Tibial nerve (tissue), 4 donors: Measurements from ENCODE around the gene SPRYD7. TPM values are rescaled to one million over a fixed set of nuclear protein-coding genes. Genes with fewer than 3 reads are reported as not detected.

Source experiments
- DNase-seq, 2 donors: peaks; one replicate each; pipeline ENCODE4 v3.0.0-alpha.2; 2019; ENCODE audit warnings: low spot score in 2 of 2
- H3K27ac ChIP-seq, 4 donors: fragments of 200-600 bp; sonication (generic) in 3 of 4; one replicate each; pipeline ENCODE4 v1.5.1; 2017 to 2019; ENCODE audit warnings: mild to moderate bottlenecking in 1 of 4
- H3K27me3 ChIP-seq, 2 donors: fragments of 200-600 bp; sonication (generic) in 1 of 2; one replicate each; pipeline versions ENCODE4 v1.5.1 to v1.6.0; 2017 to 2019
- H3K36me3 ChIP-seq, 3 donors: fragments of 200-600 bp; sonication (generic); one replicate each; pipeline ENCODE4 v1.5.1; 2018 to 2019
- H3K4me1 ChIP-seq, 4 donors: fragments of 200-600 bp; sonication (generic) in 3 of 4; one replicate each; pipeline ENCODE4 v1.5.1; 2017 to 2019
- H3K4me3 ChIP-seq, 4 donors: fragments of 200-600 bp; sonication (generic) in 3 of 4; one replicate each; pipeline ENCODE4 v1.5.1; 2017 to 2019; ENCODE audit warnings: mild to moderate bottlenecking in 1 of 4, moderate library complexity in 1 of 4
- H3K9me3 ChIP-seq, 4 donors: fragments of 200-600 bp; sonication (generic) in 3 of 4; one replicate each; pipeline ENCODE4 v1.5.1; 2017 to 2019
- CTCF ChIP-seq, 5 experiments: fragments of 200-600 bp in 3 of 5; fragments of 450-650 bp in 2 of 5; sonication (generic) in 3 of 5; IDR thresholded peaks; one replicate each; pipeline ENCODE4 v1.5.1; 2016 to 2019; ENCODE audit warnings: antibody characterized with exemption in 5 of 5, mild to moderate bottlenecking in 3 of 5, moderate library complexity in 2 of 5
- EP300 ChIP-seq, 2 donors: sonication (generic); formaldehyde crosslinking; IDR thresholded peaks; one replicate each; pipeline ENCODE4 v1.6.1; 2017; ENCODE audit warnings: antibody characterized with exemption in 2 of 2, mild to moderate bottlenecking in 1 of 2
- POLR2A ChIP-seq, 2 donors: fragments of 450-650 bp; IDR thresholded peaks; one replicate each; pipeline ENCODE4 v1.6.1; 2017; ENCODE audit warnings: antibody characterized with exemption in 2 of 2, mild to moderate bottlenecking in 2 of 2, moderate library complexity in 2 of 2
- WGBS, 2 donors: methylation state at CpG; one replicate each; pipeline ENCODE4 v1.1.5; 2018; 5-methylcytosine and 5-hydroxymethylcytosine counted together
- small RNA-seq: library from RNA; depleted of rRNA; stranded (forward); fragments of <200 nt; gene quantifications from one replicate; pipeline ENCODE3, GENCODE V24; 2016
- total RNA-seq, 4 donors: library from RNA; depleted of rRNA; stranded (reverse); fragments of >200 nt; gene quantifications; one replicate each; pipeline ENCODE4 v1.1.0, GENCODE V29; 2016

The SPRYD7 gene
- total RNA-seq, 4 donors from 2014 or later, result 5.5 to 9.4 (median 7.5) TPM

GRCh38 chr13:49874430-49874829, 61.7 kb downstream of the SPRYD7 start:
- TF ChIP-seq POLR2A (IDR thresholded peaks at IDR 0.05), result no peak
- no peak for TF ChIP-seq EP300 (IDR thresholded peaks at IDR 0.05)
- TF ChIP-seq CTCF (IDR thresholded peaks at IDR 0.05), result no peak
- Histone ChIP-seq H3K27ac (no peak overlapping the region), H3K4me1 (no peaks in the 10 kb centered on the region), H3K4me3 (no peak overlapping the region), H3K36me3 (no peaks in the 10 kb centered on the region), H3K9me3 (peaks cover 0 to 27% (median 0%) of the 10 kb centered on the region in 4 donors), H3K27me3 (no peaks in the 10 kb centered on the region)
- WGBS, 2 donors, result 92 to 94% methylated on average over 3 of the region's 3 CpGs
- DNase-seq, result no peak

GRCh38 chr13:49869519-49869918, 66.6 kb downstream of the SPRYD7 start:
- Histone ChIP-seq H3K36me3 (no peaks in the 10 kb centered on the region), H3K27ac (no peak overlapping the region), H3K4me1 (no peaks in the 10 kb centered on the region), H3K4me3 (no peak overlapping the region), H3K9me3 (peaks cover 0 to 7% (median 0%) of the 10 kb centered on the region in 4 donors), H3K27me3 (no peaks in the 10 kb centered on the region)
- DNase-seq, result peak in 1 of 2 donors; percentile 11
- 33 to 44% methylated on average over 3 of the region's 3 CpGs for WGBS, 2 donors
- TF ChIP-seq CTCF (IDR thresholded peaks at IDR 0.05), result peak in 2 of 5 experiments; percentile 20
- TF ChIP-seq EP300 (IDR thresholded peaks at IDR 0.05), result no peak

DNA sequence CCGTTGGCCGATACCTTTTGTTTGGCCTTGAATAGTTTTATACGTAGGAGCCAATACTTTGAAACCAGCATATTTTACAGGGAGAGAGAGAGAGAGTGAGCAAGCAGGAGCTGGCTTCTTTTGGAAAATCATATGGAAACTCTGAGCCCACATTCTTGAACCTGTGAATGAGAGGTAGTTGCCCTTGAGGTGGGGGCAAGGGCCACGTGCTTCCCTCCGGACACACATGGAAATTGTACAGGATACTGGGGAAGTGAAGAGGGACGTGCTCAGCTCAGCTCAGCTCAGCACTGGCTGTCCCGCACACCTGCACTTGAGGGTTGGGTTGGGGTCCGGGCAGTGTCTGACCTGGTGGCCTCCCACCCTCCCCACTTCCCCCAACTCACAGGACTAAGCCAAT, 68.3 kb downstream of the SPRYD7 start:
- 83 to 88% methylated on average over 8 of the region's 8 CpGs for WGBS, 2 donors
- Histone ChIP-seq H3K4me3 (no peak overlapping the region), H3K36me3 (no peaks in the 10 kb centered on the region), H3K4me1 (no peaks in the 10 kb centered on the region), H3K27ac (no peak overlapping the region), H3K27me3 (no peaks in the 10 kb centered on the region), H3K9me3 (no peaks in the 10 kb centered on the region)
- TF ChIP-seq EP300 (IDR thresholded peaks at IDR 0.05) (no peak), CTCF (IDR thresholded peaks at IDR 0.05) (no peak), POLR2A (IDR thresholded peaks at IDR 0.05) (no peak)
- no peak for DNase-seq

GRCh38 chr13:49865218-49865617, 70.9 kb downstream of the SPRYD7 start:
- 47 to 97% methylated on average over 1 of the region's 1 CpG for WGBS, 2 donors
- Histone ChIP-seq H3K9me3 (no peaks in the 10 kb centered on the region), H3K27me3 (no peaks in the 10 kb centered on the region), H3K4me1 (no peaks in the 10 kb centered on the region), H3K27ac (no peak overlapping the region), H3K4me3 (no peak overlapping the region), H3K36me3 (no peaks in the 10 kb centered on the region)
- no peak for DNase-seq
- TF ChIP-seq EP300 (IDR thresholded peaks at IDR 0.05) (no peak), POLR2A (IDR thresholded peaks at IDR 0.05) (no peak), CTCF (IDR thresholded peaks at IDR 0.05) (no peak)

- H3K27me3 ChIP-seq, result no peaks in the 10 kb centered on the region
- TF ChIP-seq POLR2A (IDR thresholded peaks at IDR 0.05) (no peak), CTCF (IDR thresholded peaks at IDR 0.05) (no peak), EP300 (IDR thresholded peaks at IDR 0.05) (no peak)
- H3K9me3 ChIP-seq, result no peaks in the 10 kb centered on the region
- H3K4me3 ChIP-seq, result no peak overlapping the region
- no peaks in the 10 kb centered on the region for H3K4me1 ChIP-seq
- H3K36me3 ChIP-seq, result no peaks in the 10 kb centered on the region
- DNase-seq, result no peak
- no peak overlapping the region for H3K27ac ChIP-seq
These were observed 71.6 kb downstream of the SPRYD7 start for GRCh38 chr13:49864509-49864908.

Small RNAs within 50 kb of the gene (small RNA-seq; reads per million reads assigned to genes)
- gene RNY4P30, result not detected
- gene RNY4P9, result 7.2 reads per million, percentile 87 among the genes with 10 or more reads in this experiment

Other genes starting within 250 kb of the SPRYD7 start
- 10 to 100 TPM; 66.6 to 89.4 (median 83.2) TPM for gene EBPL, start 244.9 kb downstream of the SPRYD7 start, total RNA-seq
- gene KPNA3, start 143.7 kb downstream of the SPRYD7 start, total RNA-seq, result 10 to 100 TPM; 19.8 to 29.9 (median 23.2) TPM
- 10 to 100 TPM; 18.0 to 25.8 (median 23.2) TPM for gene TRIM13, start 60.7 kb upstream of the SPRYD7 start, total RNA-seq
- gene KCNRG, start 79.1 kb upstream of the SPRYD7 start, total RNA-seq, result 1 to 10 TPM in 2 of 4 donors, under 1 TPM in 2; 0.60 to 2.4 (median 1.6) TPM